ENCODE results near the gene TSFM. TPM values are rescaled to one million over a fixed set of nuclear protein-coding genes. Genes with fewer than 3 reads are reported as not detected.

Gene TSFM
- total and polyA plus RNA-seq, 9 of the 15 experiments (the other 6 are each of a cell fraction or from before 2014, with no cell fraction given): 44.6 to 198 (median 60.2) TPM

DNA sequence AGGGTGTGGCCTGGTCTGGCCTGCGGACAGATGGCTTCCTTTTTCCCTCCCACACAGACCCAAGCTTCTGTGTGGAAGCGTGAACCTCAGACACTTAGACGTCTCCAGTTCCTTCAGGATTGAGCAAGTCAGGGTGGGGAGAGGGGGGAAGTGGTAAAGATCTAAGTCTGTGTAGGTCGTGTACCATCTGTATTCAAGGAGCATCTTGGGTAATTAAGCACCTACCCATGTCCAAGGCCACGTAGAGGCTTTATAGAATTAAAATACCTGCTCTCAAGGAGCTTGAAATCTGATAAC, 34.2 kb downstream of the TSFM start (continued):
- no peak for TF ChIP-seq ATF7 (IDR thresholded peaks at IDR 0.05)
- TF ChIP-seq, protein P1, sequence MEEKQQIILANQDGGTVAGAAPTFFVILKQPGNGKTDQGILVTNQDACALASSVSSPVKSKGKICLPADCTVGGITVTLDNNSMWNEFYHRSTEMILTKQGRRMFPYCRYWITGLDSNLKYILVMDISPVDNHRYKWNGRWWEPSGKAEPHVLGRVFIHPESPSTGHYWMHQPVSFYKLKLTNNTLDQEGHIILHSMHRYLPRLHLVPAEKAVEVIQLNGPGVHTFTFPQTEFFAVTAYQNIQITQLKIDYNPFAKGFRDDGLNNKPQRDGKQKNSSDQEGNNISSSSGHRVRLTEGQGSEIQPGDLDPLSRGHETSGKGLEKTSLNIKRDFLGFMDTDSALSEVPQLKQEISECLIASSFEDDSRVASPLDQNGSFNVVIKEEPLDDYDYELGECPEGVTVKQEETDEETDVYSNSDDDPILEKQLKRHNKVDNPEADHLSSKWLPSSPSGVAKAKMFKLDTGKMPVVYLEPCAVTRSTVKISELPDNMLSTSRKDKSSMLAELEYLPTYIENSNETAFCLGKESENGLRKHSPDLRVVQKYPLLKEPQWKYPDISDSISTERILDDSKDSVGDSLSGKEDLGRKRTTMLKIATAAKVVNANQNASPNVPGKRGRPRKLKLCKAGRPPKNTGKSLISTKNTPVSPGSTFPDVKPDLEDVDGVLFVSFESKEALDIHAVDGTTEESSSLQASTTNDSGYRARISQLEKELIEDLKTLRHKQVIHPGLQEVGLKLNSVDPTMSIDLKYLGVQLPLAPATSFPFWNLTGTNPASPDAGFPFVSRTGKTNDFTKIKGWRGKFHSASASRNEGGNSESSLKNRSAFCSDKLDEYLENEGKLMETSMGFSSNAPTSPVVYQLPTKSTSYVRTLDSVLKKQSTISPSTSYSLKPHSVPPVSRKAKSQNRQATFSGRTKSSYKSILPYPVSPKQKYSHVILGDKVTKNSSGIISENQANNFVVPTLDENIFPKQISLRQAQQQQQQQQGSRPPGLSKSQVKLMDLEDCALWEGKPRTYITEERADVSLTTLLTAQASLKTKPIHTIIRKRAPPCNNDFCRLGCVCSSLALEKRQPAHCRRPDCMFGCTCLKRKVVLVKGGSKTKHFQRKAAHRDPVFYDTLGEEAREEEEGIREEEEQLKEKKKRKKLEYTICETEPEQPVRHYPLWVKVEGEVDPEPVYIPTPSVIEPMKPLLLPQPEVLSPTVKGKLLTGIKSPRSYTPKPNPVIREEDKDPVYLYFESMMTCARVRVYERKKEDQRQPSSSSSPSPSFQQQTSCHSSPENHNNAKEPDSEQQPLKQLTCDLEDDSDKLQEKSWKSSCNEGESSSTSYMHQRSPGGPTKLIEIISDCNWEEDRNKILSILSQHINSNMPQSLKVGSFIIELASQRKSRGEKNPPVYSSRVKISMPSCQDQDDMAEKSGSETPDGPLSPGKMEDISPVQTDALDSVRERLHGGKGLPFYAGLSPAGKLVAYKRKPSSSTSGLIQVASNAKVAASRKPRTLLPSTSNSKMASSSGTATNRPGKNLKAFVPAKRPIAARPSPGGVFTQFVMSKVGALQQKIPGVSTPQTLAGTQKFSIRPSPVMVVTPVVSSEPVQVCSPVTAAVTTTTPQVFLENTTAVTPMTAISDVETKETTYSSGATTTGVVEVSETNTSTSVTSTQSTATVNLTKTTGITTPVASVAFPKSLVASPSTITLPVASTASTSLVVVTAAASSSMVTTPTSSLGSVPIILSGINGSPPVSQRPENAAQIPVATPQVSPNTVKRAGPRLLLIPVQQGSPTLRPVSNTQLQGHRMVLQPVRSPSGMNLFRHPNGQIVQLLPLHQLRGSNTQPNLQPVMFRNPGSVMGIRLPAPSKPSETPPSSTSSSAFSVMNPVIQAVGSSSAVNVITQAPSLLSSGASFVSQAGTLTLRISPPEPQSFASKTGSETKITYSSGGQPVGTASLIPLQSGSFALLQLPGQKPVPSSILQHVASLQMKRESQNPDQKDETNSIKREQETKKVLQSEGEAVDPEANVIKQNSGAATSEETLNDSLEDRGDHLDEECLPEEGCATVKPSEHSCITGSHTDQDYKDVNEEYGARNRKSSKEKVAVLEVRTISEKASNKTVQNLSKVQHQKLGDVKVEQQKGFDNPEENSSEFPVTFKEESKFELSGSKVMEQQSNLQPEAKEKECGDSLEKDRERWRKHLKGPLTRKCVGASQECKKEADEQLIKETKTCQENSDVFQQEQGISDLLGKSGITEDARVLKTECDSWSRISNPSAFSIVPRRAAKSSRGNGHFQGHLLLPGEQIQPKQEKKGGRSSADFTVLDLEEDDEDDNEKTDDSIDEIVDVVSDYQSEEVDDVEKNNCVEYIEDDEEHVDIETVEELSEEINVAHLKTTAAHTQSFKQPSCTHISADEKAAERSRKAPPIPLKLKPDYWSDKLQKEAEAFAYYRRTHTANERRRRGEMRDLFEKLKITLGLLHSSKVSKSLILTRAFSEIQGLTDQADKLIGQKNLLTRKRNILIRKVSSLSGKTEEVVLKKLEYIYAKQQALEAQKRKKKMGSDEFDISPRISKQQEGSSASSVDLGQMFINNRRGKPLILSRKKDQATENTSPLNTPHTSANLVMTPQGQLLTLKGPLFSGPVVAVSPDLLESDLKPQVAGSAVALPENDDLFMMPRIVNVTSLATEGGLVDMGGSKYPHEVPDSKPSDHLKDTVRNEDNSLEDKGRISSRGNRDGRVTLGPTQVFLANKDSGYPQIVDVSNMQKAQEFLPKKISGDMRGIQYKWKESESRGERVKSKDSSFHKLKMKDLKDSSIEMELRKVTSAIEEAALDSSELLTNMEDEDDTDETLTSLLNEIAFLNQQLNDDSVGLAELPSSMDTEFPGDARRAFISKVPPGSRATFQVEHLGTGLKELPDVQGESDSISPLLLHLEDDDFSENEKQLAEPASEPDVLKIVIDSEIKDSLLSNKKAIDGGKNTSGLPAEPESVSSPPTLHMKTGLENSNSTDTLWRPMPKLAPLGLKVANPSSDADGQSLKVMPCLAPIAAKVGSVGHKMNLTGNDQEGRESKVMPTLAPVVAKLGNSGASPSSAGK (IDR thresholded peaks at IDR 0.05): no peak
- TF ChIP-seq, protein P2, sequence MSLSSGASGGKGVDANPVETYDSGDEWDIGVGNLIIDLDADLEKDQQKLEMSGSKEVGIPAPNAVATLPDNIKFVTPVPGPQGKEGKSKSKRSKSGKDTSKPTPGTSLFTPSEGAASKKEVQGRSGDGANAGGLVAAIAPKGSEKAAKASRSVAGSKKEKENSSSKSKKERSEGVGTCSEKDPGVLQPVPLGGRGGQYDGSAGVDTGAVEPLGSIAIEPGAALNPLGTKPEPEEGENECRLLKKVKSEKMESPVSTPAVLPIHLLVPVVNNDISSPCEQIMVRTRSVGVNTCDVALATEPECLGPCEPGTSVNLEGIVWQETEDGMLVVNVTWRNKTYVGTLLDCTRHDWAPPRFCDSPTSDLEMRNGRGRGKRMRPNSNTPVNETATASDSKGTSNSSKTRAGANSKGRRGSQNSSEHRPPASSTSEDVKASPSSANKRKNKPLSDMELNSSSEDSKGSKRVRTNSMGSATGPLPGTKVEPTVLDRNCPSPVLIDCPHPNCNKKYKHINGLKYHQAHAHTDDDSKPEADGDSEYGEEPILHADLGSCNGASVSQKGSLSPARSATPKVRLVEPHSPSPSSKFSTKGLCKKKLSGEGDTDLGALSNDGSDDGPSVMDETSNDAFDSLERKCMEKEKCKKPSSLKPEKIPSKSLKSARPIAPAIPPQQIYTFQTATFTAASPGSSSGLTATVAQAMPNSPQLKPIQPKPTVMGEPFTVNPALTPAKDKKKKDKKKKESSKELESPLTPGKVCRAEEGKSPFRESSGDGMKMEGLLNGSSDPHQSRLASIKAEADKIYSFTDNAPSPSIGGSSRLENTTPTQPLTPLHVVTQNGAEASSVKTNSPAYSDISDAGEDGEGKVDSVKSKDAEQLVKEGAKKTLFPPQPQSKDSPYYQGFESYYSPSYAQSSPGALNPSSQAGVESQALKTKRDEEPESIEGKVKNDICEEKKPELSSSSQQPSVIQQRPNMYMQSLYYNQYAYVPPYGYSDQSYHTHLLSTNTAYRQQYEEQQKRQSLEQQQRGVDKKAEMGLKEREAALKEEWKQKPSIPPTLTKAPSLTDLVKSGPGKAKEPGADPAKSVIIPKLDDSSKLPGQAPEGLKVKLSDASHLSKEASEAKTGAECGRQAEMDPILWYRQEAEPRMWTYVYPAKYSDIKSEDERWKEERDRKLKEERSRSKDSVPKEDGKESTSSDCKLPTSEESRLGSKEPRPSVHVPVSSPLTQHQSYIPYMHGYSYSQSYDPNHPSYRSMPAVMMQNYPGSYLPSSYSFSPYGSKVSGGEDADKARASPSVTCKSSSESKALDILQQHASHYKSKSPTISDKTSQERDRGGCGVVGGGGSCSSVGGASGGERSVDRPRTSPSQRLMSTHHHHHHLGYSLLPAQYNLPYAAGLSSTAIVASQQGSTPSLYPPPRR (CRISPR knock-in tag; IDR thresholded peaks at IDR 0.05; ENCODE audit: borderline replicate concordance): no peak
- TF ChIP-seq ZNF766 (CRISPR knock-in tag; conservative IDR thresholded peaks at IDR 0.05): no peak
- no peak for TF ChIP-seq ZNF384 (IDR thresholded peaks at IDR 0.05; ENCODE audit: low read depth, low read length)
- no peak for TF ChIP-seq MIER1 (IDR thresholded peaks at IDR 0.05; ENCODE audit: low read depth)
- TF ChIP-seq, protein P3, sequence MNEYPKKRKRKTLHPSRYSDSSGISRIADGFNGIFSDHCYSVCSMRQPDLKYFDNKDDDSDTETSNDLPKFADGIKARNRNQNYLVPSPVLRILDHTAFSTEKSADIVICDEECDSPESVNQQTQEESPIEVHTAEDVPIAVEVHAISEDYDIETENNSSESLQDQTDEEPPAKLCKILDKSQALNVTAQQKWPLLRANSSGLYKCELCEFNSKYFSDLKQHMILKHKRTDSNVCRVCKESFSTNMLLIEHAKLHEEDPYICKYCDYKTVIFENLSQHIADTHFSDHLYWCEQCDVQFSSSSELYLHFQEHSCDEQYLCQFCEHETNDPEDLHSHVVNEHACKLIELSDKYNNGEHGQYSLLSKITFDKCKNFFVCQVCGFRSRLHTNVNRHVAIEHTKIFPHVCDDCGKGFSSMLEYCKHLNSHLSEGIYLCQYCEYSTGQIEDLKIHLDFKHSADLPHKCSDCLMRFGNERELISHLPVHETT (CRISPR knock-in tag; conservative IDR thresholded peaks at IDR 0.05 in 1 of 2, IDR thresholded peaks at IDR 0.05 in 1 of 2): no peak
- no peak for TF ChIP-seq ZNF124 (CRISPR knock-in tag; IDR thresholded peaks at IDR 0.05)
- no peak for TF ChIP-seq ZEB2 (IDR thresholded peaks at IDR 0.05)
- no peak for TF ChIP-seq ZNF311 (CRISPR knock-in tag; IDR thresholded peaks at IDR 0.05)
- no peak for TF ChIP-seq POLR3A (IDR thresholded peaks at IDR 0.05; ENCODE audit: borderline replicate concordance, extremely low read depth, insufficient read depth, insufficient read length)
- TF ChIP-seq ZBED1 (IDR thresholded peaks at IDR 0.05): no peak

Data from K562 (cell line).